ENCODE results near the gene PHTF1. TPM values are rescaled to one million over a fixed set of nuclear protein-coding genes. Genes with fewer than 3 reads are reported as not detected.
A peak's percentile ranks its signal among the peaks of the same experiment; 100 is the strongest.
"Not testable (repeated sequence)": the region's sequence is repeated elsewhere in the genome, so short reads cannot be mapped to it uniquely, and the experiment has no call there.

Gene PHTF1
- total RNA-seq, 1 donor from 2014 or later, result 14.7 TPM

- DNase-seq (ENCODE audit: low spot score), result no peak
These were observed 20.3 kb upstream of the PHTF1 start for GRCh38 chr1:113779542-113779941.

GRCh38 chr1:113777561-113777960, 18.3 kb upstream of the PHTF1 start:
- no peak for DNase-seq (ENCODE audit: low spot score)

DNA sequence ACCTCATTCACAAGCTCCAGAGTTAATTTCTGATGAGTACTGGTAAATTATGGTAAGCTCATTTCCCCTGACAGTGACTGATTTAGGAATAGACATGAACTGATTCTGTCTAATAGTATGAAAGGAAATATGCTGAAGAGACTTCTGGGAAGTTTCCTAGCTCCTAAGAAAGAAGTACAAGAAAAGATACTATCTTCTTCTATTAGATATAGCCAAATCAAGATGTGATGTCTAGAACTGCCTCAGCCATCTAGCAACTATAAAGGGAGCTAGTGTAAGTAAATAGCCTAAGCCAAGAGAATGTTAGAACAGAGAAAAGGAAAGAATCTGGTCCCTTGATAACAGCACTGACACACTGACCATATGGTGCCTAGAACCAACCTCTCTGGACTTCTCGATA, 10.7 kb upstream of the PHTF1 start:
- no peak for DNase-seq (ENCODE audit: low spot score)

- DNase-seq (ENCODE audit: low spot score), result no peak
These were observed 10.3 kb upstream of the PHTF1 start for GRCh38 chr1:113769601-113769970.

DNA sequence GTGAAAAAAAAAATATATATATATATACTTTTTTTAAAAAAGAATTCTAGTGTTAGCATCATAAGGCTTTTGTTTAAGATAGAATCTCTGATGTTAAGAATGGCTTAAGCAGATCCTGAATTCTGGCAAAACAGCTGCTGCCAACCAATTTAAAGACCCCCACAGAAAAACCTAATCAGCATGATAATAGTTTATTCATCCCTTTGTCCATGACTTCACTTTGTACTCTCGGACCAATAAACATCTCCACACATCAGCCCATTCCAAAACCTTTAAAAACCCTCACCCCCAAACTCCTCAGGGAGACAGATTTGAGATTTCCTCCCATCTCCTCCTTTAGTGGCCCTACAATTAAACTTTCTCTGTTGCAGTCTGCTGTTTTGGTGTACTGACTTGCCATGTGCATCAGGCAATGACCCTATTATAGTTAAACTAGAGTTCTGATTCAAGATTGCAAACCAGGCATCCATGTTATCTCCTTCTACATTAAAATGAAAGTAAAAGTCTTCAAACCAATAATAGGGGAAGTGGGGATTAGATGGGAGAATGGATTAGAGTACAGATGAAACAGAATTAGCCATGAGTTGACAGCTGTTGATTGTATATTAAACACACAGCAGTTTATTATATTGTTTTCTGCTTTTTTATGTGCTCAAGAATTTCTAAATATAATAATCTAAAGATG, 9.8 kb upstream of the PHTF1 start:
- no peak for DNase-seq (ENCODE audit: low spot score)

GRCh38 chr1:113765306-113766230, 6.3 kb upstream of the PHTF1 start:
- no peak for DNase-seq (ENCODE audit: low spot score)

DNA sequence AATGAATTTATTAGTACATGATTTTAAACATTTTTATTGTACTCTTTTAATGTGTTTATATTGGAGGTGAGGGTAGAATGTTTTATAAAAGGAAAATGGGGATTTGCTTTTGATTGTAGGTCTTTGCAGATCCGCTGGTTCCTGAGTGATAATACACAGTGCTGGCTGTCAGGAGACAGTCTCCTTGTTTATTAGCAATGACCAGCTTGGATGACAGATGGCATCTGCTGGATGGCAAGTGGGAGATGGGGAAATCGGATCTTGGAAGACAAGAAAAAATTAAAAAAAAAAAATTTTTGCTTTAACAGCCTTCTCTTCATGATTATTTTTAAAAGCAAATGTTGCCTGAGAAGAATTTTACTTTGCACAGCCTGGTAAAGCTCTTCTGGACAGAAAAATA, 4.4 kb upstream of the PHTF1 start:
- no peak for DNase-seq (ENCODE audit: low spot score)

DNA sequence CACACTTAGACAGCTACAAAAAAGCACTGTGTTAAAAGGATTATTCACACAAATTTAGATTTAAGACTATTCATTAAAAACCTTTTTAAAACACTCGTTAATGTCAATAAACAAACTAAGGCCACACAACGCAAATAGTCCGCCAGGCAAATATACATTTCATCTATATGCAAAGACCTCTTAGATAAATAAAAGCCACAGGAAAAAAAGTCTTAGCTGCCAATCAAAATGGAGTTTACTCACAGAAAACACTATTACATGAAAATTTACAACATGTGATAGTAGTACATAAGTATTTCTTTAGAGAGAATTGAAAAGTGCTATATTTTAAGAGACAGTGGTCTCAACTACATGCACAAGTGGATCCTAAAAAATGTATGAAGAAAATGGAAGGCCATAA, 2.7 kb upstream of the PHTF1 start:
- DNase-seq (ENCODE audit: low spot score), result no peak

- DNase-seq (ENCODE audit: low spot score), result no peak
These were observed 1.1 kb upstream of the PHTF1 start for GRCh38 chr1:113760102-113761080.

- DNase-seq (ENCODE audit: low spot score), result peak; percentile 92
These were observed 504 bp downstream of the PHTF1 start for GRCh38 chr1:113758631-113759332.

DNA sequence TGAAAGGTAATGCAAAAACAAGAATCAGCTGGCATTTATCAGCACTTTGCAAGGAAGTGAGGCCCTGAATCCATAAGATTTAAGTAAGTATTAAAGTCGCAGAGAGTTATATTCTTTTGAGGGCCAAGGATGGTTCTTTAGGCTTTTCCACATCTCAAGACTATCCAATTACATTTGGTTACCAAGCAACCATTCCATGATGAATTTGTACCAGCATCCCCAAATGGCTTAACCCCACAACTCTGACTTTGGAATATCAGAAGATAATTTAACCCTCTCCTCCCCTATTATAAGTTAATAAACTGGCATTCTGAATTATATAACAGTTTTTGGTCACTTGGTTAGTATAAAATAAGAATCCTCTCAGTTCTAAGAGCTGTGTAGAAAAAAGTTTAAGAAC, 2.8 kb downstream of the PHTF1 start:
- no peak for DNase-seq (ENCODE audit: low spot score)

DNA sequence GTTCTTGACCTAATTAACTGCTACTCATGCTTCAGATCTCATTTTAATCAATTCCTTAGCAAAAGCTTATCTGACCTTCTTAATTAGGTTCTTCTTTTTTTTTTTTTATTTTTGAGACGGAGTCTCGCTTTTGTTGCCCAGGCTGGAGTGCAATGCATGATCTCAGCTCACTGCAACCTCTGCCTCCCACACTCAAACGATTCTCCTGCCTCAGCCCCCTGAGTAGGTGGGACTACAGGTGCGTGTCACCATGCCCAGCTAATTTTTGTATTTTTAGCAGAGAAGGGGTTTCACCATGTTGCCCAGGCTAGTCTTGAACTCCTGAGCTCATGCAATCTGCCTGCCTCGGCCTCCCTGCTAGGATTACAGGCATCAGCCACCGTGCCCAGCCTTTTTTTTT, 6.0 kb downstream of the PHTF1 start:
- DNase-seq (ENCODE audit: low spot score), result not testable (repeated sequence)

DNA sequence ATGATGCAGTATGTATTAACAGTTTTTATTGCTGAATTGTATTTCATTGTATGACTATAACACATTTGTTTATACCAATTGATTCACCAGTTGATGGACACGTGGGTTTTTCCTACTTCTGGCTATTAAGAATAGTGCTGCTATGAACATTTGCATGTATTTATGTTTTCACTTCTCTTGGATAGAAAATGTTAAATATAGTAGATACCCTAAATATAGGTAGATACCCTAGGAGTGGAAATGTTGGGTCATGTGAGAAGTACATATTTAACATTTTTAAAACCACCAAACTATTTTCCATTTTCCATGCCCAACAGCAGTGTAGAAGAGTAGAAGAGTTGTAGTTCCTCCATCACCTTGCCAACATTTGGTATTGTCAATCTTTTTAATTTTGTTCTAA, 7.8 kb downstream of the PHTF1 start:
- DNase-seq (ENCODE audit: low spot score), result no peak

DNA sequence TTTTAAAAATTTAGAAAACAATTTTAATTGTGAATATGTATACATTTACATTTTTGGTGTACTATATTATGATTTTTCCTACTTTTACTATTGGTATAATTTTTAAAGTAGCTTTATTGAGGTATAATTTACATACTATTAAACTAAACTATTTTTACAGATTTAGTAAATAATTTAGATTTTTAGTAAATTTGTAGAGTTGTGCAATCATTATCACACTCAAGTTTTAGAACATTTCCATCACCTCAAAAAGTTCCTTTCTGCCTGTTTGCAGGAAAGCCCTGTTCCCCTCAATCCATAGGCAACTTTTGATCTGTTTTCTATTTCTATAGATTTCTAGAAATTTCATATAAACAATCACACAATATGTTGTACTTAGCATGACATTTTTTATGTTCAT, 8.2 kb downstream of the PHTF1 start:
- DNase-seq (ENCODE audit: low spot score), result no peak

- no peak for DNase-seq (ENCODE audit: low spot score)
These were observed 9.9 kb downstream of the PHTF1 start for GRCh38 chr1:113749402-113749801.

DNA sequence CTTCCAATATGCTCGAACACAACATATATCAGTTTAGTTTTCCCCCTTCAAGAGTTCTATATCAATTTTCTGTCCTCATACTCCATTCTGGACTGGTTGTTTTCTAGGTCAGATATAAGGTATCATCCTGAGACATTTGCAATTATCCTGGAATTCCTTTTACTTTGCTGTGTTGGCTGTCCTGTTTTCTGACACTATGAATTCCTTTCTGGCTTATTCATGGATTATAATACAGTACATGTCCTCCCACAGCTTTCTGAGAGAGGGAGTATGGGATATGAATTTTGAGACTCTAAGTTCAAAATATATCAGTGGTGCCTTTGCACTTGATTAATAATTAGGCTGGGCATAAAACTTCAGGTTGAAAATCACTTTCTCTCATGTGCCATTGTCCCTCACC, 11.9 kb downstream of the PHTF1 start:
- no peak for DNase-seq (ENCODE audit: low spot score)

DNA sequence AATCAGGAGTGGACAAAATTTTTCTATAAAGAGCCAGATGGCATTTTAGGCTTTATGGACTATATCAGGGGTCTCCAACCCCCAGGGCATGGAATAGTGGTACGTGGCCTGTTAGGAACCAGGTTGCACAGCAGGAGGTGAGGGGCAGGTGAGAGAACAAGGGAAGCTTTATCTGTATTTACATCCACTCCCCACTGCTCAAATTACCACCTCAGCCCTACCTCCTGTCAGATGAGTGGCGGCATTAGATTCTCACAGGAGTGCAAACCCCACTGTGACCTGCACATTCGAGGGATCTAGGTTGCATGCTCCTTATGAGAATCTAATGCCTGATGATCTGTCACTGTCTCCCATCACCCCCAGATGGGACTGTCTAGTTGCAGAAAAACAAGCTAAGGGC, 13.9 kb downstream of the PHTF1 start:
- no peak for DNase-seq (ENCODE audit: low spot score)

DNA sequence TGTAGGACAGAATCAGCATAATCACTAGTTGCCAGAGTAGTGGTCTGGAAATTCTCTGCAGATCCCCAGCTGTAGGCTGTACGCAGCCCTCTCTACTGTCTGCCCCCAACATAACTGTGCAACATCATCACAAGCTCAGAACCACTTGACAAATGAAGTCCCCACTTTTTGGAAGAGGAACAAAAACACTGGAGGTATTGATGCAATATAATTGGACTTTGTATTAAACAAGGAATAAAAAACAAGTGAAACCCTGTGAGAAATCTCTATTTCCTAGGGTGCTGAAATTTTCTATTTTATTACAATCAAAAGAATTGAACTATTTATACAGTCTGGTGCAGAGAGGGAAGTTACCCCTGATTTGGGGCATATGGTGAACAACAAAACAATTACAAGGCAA, 15.2 kb downstream of the PHTF1 start:
- no peak for DNase-seq (ENCODE audit: low spot score)

DNA sequence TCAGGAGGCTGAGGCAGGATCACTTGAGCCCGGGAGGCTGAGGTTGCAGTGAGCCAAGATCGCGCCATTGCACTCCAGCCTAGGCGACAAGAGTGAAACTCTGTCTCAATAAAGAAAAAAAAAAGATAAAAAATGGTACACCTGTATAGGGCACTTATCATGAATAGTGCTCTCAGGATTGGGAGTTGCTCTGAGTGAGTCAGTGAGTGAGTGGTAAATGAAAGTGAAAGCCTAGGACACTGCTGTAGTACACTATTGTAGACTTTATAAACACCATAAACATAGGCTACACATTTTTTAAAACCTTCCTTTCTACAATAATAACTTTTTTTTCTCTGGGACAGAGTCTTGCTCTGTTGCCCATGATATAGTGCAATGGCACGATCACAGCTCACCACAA, 16.8 kb downstream of the PHTF1 start:
- DNase-seq (ENCODE audit: low spot score), result no peak

DNA sequence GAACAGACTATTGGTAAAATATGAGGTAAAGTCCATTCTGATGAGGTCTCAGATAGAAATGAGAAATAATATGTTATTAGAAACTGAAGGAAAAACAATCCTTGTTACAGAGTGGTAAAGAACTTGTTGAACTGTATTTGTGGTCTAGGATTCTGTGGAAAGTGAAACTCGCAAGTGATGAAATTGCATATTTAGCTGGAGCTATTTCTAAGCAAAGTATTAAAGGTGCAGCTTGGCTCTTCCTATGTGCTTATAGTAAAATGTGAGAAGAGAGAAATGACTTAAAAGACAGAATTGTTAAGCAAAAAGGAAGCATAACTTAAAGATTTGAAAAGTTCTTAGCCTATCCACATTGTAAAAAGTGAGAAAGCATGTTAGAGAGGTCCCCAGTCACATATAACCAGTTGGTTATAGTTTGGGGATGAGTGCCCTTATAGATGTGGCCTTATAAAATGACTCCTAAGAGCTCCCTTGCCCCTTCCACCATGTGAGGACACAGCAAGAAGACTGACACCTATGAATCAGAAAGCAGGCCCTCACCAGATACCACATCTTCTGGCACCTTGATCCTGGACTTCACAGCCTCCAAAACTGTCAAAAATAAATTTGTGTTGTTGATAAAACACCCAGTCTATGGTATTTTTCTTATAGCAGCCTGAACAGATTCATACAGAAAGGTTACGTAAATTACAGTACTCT, 24.8 kb downstream of the PHTF1 start:
- no peak for DNase-seq (ENCODE audit: low spot score)

Measured in mesenteric fat pad (tissue), 1 donor.